Natural killer cell (primary cell): ENCODE data around the gene RGS3. TPM values are rescaled to one million over a fixed set of nuclear protein-coding genes. Genes with fewer than 3 reads are reported as not detected.

Source experiments
- ATAC-seq, 3 donors: fragments of 150-1000 bp in 2 of 3; fragments of 200-7000 bp in 1 of 3; cut with Tn5 transposase; 1 replicate in 1 of 3; 2 replicates in 2 of 3; pipeline ENCODE4 v1.10.0; 2021; ENCODE audit warnings: mild to moderate bottlenecking in 2 of 3, moderate library complexity in 2 of 3
- DNase-seq, 2 donors: peaks; one replicate each; pipeline versions ENCODE4 v3.0.0 to v3.0.0-alpha.2; 2013 to 2021; ENCODE audit warnings: mixed read lengths in 1 of 2
- H3K27ac ChIP-seq: one replicate; pipeline ENCODE4 v1.5.1; 2013; ENCODE audit warnings: mild to moderate bottlenecking, low read length
- H3K27me3 ChIP-seq: one replicate; pipeline ENCODE4 v1.6.1; 2013; ENCODE audit warnings: low read length; ENCODE audit not compliant: control insufficient read depth, insufficient read depth
- H3K36me3 ChIP-seq: one replicate; pipeline ENCODE4 v1.6.1; 2013; ENCODE audit warnings: low read length; ENCODE audit not compliant: control insufficient read depth, insufficient read depth
- H3K4me1 ChIP-seq: one replicate; pipeline ENCODE4 v1.6.1; 2013; ENCODE audit warnings: low read length; ENCODE audit not compliant: control insufficient read depth, insufficient read depth
- H3K4me3 ChIP-seq: one replicate; pipeline ENCODE4 v1.5.1; 2013; ENCODE audit warnings: low read length
- H3K9me3 ChIP-seq: one replicate; pipeline ENCODE4 v1.6.1; 2013; ENCODE audit warnings: low read length; ENCODE audit not compliant: control insufficient read depth, insufficient read depth
- H3K27ac Mint-ChIP-seq, 2 donors: one replicate each; pipeline ENCODE4 v1.8.0; 2022; ENCODE audit warnings: mild to moderate bottlenecking in 2 of 2, mixed read lengths in 2 of 2, moderate library complexity in 1 of 2
- H3K27me3 Mint-ChIP-seq, 2 donors: one replicate each; pipeline ENCODE4 v1.8.0; 2022; ENCODE audit warnings: low read depth in 2 of 2, mixed read lengths in 2 of 2
- H3K36me3 Mint-ChIP-seq: one replicate; pipeline ENCODE4 v1.8.0; 2022; ENCODE audit warnings: mixed read lengths
- H3K4me1 Mint-ChIP-seq, 2 donors: one replicate each; pipeline ENCODE4 v1.8.0; 2022; ENCODE audit warnings: mixed read lengths in 2 of 2
- H3K4me3 Mint-ChIP-seq: one replicate; pipeline ENCODE4 v1.8.0; 2022; ENCODE audit warnings: mild to moderate bottlenecking, moderate library complexity, mixed read lengths
- H3K9me3 Mint-ChIP-seq, 2 donors: one replicate each; pipeline ENCODE4 v1.8.0; 2022; ENCODE audit warnings: mixed read lengths in 2 of 2
- WGBS: methylation state at CpG from one replicate; pipeline ENCODE4 v1.1.7; 2013; ENCODE audit warnings: missing lambda C conversion rate; ENCODE audit not compliant: insufficient coverage; 5-methylcytosine and 5-hydroxymethylcytosine counted together
- intact Hi-C: fragments of 100-400 bp; cut with micrococcal nuclease; formaldehyde crosslinking; loops from one replicate; pipeline ENCODE4 v1.14.2; 2022
- total RNA-seq, 4 donors: library from RNA; stranded (reverse); fragments of 120-200 nt in 1 of 4; gene quantifications; one replicate each; pipeline versions ENCODE4 v1.2.3 to v1.2.4, GENCODE V29; 2013 to 2022
- TF ChIP-seq, protein P1 (sequence below): fragments of 200-600 bp; IDR thresholded peaks from one replicate; pipeline ENCODE4 v1.8.0; 2022; ENCODE audit warnings: antibody characterized with exemption

Gene RGS3
- total RNA-seq, 3 donors from 2014 or later (not counting 1 experiment from before 2014, with no cell fraction given), result 148 to 269 (median 190) TPM

DNA sequence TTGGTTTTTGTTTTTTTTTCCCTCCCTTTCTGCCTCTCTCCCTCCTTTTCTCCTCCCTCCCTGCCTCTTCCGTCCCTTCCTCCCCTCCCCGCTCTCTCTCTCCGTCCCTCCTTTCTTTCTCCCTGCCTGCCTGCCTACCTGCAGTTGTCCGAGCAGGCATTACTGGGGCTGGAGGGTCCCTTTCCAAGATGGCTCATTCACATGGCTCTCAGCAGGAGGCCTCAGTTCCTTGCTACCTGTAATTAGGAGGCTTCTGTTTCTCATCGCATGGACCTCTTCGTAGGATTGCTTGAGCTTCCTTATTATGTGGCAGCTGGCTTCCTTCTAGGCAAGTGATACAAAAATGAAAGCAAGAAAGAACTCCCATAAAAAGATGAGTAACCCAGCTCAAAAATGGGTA is 8.0 kb downstream of the RGS3 start:
- intact Hi-C loops, result no loop called here
- Histone ChIP-seq H3K36me3 (no peaks in the 10 kb centered on the region), H3K27me3 (no peaks in the 10 kb centered on the region), H3K4me1 (no peaks in the 10 kb centered on the region), H3K4me3 (no peak overlapping the region), H3K9me3 (no peaks in the 10 kb centered on the region), H3K27ac (no peak overlapping the region)
- no peak for DNase-seq
- H3K4me3 Mint-ChIP-seq, result no peak overlapping the region
- peaks cover 0 to 7% of the 10 kb centered on the region in 2 donors for H3K4me1 Mint-ChIP-seq
- H3K27ac Mint-ChIP-seq, result no peak overlapping the region
- H3K27me3 Mint-ChIP-seq, result no peaks in the 10 kb centered on the region
- TF ChIP-seq, protein P1, sequence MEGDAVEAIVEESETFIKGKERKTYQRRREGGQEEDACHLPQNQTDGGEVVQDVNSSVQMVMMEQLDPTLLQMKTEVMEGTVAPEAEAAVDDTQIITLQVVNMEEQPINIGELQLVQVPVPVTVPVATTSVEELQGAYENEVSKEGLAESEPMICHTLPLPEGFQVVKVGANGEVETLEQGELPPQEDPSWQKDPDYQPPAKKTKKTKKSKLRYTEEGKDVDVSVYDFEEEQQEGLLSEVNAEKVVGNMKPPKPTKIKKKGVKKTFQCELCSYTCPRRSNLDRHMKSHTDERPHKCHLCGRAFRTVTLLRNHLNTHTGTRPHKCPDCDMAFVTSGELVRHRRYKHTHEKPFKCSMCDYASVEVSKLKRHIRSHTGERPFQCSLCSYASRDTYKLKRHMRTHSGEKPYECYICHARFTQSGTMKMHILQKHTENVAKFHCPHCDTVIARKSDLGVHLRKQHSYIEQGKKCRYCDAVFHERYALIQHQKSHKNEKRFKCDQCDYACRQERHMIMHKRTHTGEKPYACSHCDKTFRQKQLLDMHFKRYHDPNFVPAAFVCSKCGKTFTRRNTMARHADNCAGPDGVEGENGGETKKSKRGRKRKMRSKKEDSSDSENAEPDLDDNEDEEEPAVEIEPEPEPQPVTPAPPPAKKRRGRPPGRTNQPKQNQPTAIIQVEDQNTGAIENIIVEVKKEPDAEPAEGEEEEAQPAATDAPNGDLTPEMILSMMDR, result no peak
- no peak for ATAC-seq
- 92% methylated on average over 6 of the region's 6 CpGs for WGBS
- peaks cover 0 to 3% of the 10 kb centered on the region in 2 donors for H3K9me3 Mint-ChIP-seq
- peaks cover 7% of the 10 kb centered on the region for H3K36me3 Mint-ChIP-seq

DNA sequence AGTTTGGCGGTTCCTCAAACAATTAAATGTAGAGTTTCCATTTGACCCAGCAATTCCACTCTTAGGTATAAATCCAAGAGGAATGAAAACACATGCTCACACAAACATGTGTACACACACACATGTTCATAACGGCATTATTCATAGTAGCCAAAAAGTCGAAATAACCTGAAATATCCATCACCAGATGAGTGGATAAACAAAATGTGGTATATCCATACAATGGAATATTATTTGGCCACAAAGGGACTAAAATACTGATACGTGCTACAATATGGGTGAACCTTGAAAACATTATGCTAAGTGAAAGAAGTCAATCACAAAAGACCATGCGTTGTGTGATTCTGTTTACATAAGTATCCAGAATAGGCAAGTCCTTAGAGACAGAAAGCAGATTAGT is 8.7 kb downstream of the RGS3 start:
- Mint-ChIP-seq H3K9me3 (peaks cover 0 to 3% of the 10 kb centered on the region in 2 donors), H3K27ac (no peak overlapping the region), H3K4me3 (no peak overlapping the region), H3K27me3 (no peaks in the 10 kb centered on the region), H3K36me3 (peaks cover 2% of the 10 kb centered on the region), H3K4me1 (peaks cover 4 to 7% of the 10 kb centered on the region in 2 donors)
- Histone ChIP-seq H3K27me3 (no peaks in the 10 kb centered on the region), H3K4me1 (no peaks in the 10 kb centered on the region), H3K27ac (no peak overlapping the region), H3K36me3 (no peaks in the 10 kb centered on the region), H3K4me3 (no peak overlapping the region), H3K9me3 (no peaks in the 10 kb centered on the region)
- intact Hi-C loops, result no loop called here
- no peak for DNase-seq
- TF ChIP-seq, protein P1, result no peak
- WGBS, result 90% methylated on average over 4 of the region's 5 CpGs
- no peak for ATAC-seq

DNA sequence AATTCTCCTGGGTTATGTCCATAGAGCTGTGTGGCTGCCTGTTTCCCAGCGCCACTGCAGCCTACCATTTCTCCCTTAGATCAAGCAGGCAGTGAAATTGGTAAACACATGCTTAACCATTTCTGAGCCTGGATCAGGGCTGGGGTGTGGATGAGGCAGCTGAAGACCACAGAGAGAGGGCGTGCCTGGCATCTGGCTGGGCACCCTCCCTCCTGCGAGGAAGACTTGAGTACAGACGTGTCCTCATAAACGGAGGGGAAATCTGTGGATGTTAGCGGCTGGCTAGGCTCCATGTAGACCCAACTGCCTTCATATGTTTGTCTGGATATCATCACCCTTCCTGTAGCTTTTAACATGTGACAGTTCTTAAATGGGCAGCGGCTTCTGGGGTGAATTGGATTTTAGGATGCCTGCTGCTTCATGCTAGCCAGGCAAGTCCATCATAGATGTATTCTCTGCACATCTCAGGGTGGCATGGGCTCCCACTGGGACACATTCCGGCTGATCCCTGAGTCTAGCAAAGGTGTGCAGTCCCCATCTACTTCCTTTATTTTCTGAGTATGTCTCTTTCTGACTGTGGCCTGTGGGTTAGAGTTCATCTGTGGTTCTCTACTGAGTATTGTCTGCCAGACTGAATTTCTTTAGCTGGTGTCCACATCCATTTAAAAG is 11.0 kb downstream of the RGS3 start:
- H3K27me3 ChIP-seq, result no peaks in the 10 kb centered on the region
- no peaks in the 10 kb centered on the region for H3K9me3 ChIP-seq
- peaks cover 8% of the 10 kb centered on the region for H3K4me1 ChIP-seq
- intact Hi-C loops, result no loop called here
- Mint-ChIP-seq H3K27me3 (no peaks in the 10 kb centered on the region), H3K4me1 (peaks cover 15 to 16% of the 10 kb centered on the region in 2 donors), H3K27ac (no peak overlapping the region), H3K4me3 (no peak overlapping the region), H3K36me3 (no peaks in the 10 kb centered on the region), H3K9me3 (no peaks in the 10 kb centered on the region)
- no peak overlapping the region for H3K4me3 ChIP-seq
- WGBS, result 94% methylated on average over 8 of the region's 8 CpGs
- no peaks in the 10 kb centered on the region for H3K36me3 ChIP-seq
- no peak overlapping the region for H3K27ac ChIP-seq
- DNase-seq (no peak), ATAC-seq (no peak)
- TF ChIP-seq, protein P1, result no peak

DNA sequence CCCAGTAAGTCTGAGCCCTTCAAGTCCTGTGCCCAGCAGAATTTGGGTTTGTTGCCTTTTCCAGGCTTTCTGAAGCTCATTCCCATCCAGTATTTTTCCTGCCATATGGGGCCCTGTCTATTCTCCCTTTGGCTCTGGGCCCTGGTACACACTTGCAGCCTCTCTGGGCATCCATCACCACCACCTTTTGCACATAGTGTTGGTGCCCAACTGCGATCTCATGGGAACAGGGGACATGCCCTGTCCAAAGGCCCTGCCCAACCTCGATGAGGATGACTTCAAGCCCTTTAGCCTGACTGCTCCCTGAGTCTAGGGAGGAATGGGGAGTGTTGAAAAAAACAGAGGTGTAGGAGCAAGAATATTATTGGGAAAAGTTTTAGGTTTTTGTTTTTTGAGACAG is 11.5 kb downstream of the RGS3 start:
- TF ChIP-seq, protein P1, result no peak
- Mint-ChIP-seq H3K4me1 (peaks cover 21% of the 10 kb centered on the region in 2 donors), H3K27me3 (no peaks in the 10 kb centered on the region), H3K36me3 (no peaks in the 10 kb centered on the region), H3K9me3 (no peaks in the 10 kb centered on the region), H3K4me3 (no peak overlapping the region), H3K27ac (no peak overlapping the region)
- intact Hi-C loops, result no loop called here
- Histone ChIP-seq H3K9me3 (no peaks in the 10 kb centered on the region), H3K27ac (no peak overlapping the region), H3K27me3 (no peaks in the 10 kb centered on the region), H3K4me1 (peaks cover 10% of the 10 kb centered on the region), H3K36me3 (no peaks in the 10 kb centered on the region), H3K4me3 (no peak overlapping the region)
- ATAC-seq (no peak), DNase-seq (no peak)
- WGBS, result 93% methylated on average over 2 of the region's 2 CpGs
